Endometrial microvascular endothelial cells (primary cell): Measurements from ENCODE around the gene C3orf33. TPM values are rescaled to one million over a fixed set of nuclear protein-coding genes. Genes with fewer than 3 reads are reported as not detected.

ENCODE experiments used
- in situ Hi-C: cut with HindIII; loops from 2 replicates; pipeline ENCODE4 v1.10.0; 2017; ENCODE audit warnings: low sequenced_read_pairs, low pct_unique_long_range_greater_than_20kb; ENCODE audit errors: inconsistent ontology term
- total RNA-seq: library from RNA; depleted of rRNA; stranded (reverse); fragments of >200 nt; gene quantifications from one replicate; pipeline ENCODE4 v1.2.3, GENCODE V29; 2015; ENCODE audit errors: inconsistent ontology term

C3orf33 gene
- total RNA-seq, 1 donor from 2014 or later, result 0.65 TPM

DNA sequence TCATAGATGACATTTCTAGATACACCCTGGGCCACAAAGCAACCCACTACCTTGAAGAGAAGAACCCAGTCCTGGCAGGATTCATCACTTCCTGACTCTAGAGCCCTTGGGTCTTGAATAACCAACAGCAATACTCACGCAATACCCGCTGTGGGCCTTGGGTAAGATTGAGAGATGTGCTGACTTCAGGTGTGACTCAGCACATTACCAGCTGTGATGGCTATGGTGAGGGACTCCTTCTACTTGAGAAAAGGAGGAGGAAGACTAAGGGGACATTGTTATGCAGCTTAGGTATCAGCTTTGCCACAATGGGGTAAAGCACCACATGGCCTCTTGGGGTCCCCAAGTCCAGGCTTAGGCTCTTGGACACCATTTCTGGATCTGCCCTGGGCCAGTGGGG is 14.9 kb downstream of the C3orf33 start:
- in situ Hi-C loops, result no loop called here

DNA sequence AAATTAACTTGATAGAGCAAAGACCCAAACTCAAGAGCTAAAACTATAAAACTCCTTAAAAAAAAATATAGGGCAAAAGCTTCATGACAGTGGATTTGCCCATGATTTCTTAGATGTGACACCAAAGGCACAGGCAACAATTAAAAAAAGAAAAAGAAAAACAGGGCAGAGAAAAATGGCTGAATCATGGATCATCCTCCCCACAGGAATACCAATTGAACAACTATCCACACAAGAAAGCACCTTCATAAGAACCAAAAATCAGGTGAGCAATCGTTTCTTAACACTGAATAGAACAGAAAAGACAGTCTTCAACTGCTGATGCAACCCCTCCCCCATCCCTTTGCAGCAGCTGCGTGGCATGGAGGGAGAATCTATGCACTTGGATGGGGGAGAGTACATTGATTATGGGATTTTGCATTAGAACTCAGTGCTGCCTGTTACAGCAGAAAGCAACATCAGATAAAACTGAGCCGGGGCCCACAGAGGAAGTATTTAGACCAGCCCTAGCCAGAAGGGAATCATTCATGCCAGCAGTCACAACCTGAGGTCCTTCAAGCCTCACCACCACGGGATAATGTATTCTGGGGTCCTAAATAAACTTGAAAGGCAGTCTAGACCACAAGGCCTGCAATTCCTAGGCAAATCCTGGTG is 15.7 kb downstream of the C3orf33 start:
- in situ Hi-C loops, result no loop called here

DNA sequence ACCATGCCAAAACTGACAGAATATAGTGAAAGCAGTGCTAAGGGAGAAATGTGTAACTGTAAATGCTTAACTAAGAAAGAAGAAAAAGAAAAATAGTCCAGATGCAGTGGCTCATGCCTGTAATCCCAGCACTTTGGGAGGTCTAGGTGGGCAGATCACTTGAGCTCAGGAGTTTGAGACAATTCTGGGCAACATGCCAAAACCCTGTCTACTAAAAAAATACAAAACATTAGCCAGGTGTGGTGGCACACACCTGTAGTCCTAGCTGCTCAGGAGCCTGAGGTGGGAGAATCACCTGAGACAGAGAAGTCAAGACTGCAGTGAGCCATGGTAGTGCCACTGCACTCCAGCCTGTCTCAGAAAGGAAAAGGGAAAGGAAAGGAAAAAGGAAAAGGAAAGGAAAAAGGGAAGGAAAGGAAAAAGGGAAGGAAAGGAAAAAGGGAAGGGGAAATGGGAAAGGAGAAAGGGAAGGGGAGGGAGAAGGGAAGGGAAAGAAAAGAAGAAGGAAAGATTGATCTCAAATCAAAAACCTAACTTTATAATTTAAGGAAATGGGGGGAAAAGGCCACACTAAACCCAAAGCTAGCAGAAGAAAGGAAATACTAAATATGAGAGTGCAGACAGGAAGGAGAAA is 20.3 kb downstream of the C3orf33 start:
- in situ Hi-C loops, result no loop called here

DNA sequence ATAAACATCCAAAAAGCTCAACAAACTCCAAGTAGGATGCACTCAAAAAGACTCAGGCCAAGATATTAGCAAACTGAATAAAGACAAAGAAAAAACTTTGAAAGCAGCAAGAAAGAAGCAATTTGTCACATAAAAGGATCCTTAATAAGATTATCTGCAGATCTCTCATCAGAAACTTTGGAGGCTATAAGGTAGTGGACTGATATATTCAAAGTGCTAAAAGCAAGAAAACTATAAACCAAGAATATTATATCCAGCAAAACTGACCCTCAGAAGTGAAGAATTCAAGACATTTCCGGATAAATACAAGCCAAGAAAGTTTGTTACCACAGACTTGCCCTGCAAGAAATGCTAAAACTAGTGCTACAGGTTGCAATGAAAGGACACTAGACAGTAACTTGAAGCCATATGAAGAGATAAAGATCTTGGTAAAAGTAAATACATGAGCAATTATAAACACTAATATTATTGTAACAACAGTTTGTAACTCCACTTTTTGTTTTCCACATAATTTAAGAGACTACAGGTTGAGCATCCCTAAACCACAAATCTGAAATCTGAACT is 23.6 kb downstream of the C3orf33 start:
- in situ Hi-C loops, result no loop called here

DNA sequence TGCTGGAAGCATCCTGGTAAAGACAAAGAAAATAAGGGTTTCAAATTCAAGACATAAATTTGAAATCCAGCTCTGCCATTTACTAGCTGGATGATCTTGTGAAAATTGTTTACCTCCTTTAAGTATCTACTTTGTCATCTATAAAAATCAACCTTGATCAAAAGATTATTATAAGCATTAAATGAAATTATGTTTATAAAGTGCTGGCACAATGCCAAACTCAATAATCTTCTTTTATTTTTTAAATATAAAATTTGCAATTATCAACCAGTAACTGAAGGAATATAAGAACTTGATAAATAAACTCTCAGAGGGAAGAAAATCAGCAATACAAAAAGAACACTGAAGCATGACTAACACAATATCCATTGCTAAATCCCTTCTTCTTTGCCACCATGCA is 25.8 kb downstream of the C3orf33 start:
- in situ Hi-C loops, result no loop called here

DNA sequence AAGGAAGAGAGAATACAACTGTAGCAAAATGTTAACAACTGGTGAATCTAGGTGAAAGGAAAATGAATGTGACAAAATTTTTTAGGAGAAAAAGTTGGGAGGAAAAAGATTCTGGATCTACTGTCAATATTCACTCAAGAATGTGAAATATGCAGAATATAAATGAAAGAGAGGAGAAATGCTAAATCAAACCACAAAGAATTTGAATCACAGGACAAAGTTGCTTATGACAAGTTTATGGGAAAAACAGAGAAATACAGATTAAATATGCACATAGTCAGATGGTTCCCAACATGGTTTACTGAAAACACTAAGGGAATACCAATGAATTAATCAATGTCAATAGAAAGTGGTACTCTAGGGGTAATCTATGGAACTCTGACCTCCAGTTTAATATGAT is 27.6 kb downstream of the C3orf33 start:
- in situ Hi-C loops, result no loop called here

DNA sequence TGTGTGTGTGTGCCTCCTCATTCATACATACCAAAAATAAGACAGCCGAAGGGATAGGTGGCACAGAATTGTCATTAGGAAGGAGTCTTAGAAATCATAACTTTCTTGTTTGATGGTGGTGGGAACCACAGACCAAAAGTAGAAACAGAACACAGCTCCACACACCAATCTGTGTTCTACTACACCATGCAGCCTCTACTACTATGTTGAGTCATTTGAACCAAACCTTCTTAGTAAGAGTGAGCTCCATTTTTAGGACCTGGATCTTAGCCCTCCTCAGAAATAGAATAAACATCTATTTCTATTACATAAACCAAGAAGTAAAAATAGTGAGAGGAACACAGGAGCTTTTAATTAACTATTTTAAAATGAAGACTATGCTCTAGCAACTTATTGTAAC is 33.3 kb downstream of the C3orf33 start:
- in situ Hi-C loops, result no loop called here

DNA sequence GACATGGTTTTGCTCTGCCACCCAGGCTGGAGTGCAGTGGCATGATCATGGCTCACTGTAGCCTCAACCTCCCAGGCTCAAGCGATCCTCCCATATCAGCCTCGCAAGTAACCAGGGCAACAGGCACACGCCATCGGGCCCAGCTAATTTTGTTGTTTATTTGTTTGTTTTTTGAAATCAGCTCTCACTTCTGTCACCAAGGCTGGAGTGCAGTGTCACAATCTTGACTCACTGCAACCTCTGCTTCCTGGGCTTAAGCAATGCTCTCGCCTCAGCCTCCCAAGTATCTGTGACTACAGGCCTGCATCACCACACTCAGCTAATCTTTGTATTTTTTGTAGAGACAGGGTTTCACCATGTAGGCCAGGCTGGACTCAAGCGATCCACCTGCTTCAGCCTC is 35.0 kb downstream of the C3orf33 start:
- in situ Hi-C loops, result no loop called here

DNA sequence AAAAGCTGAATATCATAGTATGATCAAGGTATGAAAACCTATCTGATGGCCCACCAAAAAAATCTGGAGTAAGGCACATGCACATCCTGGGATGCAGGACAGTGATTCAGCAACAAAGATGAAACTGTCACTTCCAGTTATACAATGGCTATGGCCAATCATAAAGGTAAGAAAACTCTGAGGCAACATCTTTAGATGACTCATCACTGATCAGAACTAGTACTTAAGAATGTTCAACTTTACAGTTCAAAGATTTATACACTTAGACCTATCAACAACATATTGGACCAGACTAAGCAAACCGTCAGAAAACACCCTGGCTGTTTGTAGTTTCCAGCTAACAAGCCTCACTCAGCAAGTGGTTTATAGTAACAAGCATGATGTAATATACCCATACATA is 39.9 kb downstream of the C3orf33 start:
- in situ Hi-C loops, result no loop called here

DNA sequence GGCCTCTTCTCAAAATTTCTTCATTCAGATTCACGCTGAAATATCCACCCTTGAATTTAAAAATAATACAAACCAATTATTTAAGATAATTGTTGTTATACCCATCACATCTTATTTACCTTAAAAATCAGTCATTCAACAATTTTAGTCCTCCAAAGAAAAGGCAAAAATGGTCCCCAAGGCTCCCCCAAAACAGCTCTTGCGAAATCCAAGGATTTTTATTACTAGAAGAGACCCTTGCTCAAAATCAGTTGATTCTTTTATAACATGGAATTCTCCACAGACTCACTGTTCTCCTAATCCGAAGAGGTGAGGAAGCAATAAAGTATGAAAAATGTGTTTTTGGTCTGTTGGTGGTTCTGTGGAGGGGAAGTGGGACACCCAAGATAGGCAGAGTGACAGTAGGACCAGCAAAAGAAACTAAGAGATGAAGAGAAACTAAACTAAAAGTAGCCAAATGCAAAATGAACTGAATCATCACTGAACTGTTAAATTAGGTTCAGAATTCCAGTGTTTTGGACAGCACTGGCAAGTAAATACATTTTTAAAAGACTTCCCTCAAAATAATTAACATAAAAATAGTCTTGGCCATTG is 42.1 kb downstream of the C3orf33 start:
- in situ Hi-C loops, result no loop called here

DNA sequence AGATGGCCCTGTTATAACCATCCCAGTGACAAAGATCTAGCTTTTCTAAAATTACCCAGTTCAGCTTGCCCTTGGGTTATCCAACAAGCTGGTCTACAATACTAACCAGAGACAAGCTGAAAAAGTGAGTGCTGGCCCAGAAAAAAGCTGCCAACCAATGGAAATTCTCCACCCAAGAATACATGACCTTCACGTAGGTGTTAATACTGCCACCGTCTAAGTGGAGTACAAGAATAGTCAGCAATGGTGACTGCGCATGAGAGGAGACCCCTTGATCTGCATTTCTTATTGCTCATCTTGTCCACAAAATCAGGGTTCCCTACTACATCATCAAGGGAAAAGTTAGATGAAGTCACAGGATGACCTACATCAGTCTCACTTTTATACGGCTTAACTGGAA is 45.4 kb downstream of the C3orf33 start:
- in situ Hi-C loops, result no loop called here

DNA sequence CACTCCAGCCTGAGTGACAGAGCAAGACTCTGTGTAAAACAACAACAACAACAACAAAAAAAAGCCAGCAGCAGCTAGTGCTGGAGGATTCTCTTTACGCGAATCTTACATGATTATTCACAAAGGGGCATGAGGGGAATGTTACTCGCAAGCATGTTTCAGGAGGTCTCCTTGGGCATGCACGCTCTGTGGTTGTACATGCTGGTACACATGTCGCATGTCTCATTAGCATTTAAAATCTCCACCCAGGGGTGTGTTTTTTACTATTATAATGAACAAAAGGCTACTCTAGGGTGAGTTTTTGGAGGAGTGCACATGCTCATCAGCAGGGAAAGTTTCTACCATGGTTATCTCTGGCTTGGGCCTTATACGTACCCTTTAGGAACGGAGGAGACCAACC is 48.5 kb downstream of the C3orf33 start:
- in situ Hi-C loops, result no loop called here

DNA sequence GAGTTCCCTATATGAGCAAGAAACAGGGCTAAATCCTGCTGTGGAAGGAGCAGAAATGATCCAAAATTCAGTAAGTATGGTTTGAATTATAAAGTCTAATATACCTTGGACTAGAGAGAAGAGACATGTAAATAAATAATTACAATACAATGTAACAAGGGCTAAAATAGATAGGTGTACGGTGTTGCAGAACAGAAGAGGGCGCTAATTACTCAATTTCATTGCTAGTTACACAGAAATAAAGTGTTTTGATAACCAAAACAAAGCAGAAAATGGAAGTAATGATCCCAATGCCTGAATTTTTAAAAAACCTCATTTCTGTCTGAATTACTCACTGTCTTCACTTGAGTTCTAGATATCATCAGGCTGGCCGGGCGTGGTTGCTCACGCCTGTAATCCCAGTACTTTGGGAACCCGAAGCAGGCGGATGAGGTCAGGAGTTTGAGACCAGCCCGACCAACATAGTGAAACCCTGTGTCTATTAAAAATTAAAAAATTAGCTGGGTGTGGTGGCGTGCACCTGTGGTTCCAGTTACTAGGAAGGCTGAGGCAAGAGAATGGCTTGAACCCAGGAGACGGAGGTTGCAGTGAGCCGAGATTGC is 52.9 kb downstream of the C3orf33 start:
- in situ Hi-C loops, result no loop called here

DNA sequence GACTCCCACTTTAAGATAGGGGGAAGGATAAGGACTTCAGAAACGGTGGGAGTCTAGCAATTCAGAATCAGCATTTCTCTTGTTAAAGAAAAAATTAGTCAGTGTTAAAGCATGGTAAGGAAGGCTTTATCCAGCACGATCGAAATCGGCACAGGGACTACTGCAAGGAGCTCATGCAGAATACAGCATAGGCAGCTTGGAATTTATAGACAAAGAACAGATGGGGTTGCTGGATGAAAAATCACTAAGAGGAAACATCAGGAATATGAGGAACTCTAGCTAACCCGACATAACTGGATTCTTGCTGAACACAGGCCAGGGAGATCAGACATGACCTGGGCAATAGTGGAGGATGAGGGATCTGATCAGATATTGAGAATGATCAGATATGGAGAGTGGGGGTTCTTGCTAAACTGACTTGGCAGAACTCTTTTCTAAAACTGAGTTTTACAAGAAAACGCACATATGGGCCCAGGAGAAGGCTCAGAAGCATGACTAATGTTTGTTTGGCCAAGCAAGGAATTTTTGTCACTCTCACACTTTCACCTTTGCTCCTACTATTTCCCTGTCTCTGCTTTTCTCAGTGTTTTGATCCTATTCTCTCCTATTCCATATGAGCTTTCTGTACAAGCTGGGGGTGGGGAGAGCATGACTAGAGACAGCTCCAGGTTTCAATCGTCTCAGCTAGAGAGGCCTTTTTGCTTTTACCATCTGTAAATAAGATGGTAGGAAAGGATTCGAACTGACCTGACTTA is 57.3 kb downstream of the C3orf33 start:
- in situ Hi-C loops, result no loop called here

DNA sequence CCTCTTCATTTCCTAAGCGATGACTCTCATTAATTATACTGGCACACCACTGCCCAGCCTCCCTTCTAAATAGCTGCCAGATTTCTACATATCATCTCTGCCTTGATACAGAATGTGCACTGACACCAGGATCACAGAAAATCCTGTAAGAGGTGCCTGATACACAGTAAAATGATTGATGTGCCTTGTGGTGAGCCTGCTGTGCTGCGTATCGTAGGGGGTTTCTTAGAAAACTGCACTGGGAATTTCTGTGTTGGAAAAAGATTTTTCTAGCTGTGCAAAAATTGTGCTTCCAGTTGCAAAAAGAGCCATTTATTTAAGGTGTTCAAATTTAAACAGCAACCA is 58.2 kb downstream of the C3orf33 start:
- in situ Hi-C loops, result no loop called here

DNA sequence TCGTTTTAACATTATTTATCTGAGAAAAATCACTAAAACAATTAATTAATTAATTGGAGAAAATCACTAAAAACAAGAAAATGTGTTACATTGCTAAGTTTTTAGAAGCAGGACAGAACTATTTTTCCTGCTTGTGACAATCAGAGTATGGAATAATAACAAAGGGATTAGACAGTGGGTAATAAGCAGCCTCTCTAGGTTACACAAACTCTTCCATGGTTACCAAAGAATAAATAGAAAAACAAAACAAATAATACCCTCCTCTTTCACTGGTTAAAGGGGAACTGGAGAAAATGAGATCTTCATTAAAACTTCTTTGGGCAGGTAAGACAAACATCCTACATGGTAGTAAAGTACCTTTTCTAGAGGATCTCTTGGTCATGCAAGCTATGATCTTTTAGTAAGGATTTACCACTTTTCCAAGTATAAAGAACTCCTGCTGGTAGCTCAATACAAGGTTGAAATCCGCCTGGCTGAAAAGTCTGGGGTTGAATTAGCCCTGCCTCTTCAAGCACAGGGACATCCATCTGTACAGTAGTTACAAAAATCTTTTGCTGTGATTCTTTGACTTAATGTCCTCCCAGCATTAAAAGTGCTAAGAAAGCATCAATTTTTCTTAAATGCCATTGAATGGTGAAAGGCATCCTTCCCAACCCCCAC is 58.7 kb downstream of the C3orf33 start:
- in situ Hi-C loops, result no loop called here

DNA sequence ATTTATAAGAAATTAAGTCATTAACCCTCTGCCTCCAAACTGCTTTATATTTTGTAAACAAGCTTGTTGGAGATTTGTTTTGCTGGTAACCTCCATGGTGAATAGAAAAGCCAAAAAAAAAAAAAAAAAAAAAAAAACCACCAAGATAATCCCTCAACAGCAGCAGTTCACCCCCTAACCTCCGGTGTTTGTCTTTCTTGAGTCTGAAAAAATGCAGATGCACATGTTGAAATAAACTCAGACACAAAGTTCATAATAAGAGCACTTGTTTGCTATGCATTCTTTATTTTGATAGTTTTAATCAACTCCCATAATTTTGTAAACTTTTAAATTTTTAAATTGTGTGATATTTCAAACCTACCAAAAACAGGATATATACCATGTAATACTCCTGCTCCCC is 59.4 kb downstream of the C3orf33 start:
- in situ Hi-C loops, result no loop called here

DNA sequence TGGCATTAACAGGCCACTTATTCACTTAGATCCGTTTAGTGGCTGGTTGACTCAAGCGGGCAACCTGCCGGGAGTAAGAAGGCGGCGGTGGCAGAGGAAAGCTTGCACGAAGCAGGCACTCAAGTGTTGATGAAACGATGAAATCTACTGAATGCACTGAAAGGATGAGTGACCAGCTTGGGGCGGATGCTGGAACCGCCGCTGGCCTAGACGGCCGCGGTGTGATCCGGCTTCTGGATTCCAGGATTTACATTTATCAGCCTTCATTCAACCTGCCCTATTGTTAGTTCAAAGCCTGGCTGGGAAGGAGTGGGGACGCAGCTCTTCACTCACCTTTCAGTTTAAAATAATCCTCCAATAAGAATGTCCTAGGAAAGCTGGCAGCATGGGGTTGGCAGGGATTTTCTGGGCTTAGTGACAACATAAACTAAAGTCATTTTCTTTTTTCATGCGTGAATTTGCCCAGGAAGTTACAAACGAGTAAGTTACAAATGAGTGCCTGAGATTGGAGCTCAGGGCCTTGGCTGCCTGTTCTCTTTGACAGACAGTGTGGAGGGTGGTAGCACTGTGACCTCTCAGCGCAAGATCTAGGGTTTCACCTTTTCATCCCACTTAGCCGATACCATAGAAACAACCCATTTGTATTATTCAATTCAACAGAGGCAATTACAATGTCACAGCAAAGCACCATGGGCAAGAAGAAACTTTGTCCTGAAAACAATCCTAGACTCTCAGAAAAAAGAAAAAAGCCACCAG is 60.1 kb downstream of the C3orf33 start:
- in situ Hi-C loops, result no loop called here
